HG03558 (cell line): Measurements from ENCODE around the gene TEX12.
"Not testable (repeated sequence)": the region's sequence is repeated elsewhere in the genome, so short reads cannot be mapped to it uniquely, and the experiment has no call there.

Experiments
- ATAC-seq: cut with Tn5 transposase; IDR thresholded peaks from one replicate; pipeline ENCODE4 v1.9.1; 2021; ENCODE audit warnings: moderate number of reproducible peaks; ENCODE audit not compliant: unreplicated experiment; ENCODE audit errors: extremely low read depth

TEX12 gene, protein sequence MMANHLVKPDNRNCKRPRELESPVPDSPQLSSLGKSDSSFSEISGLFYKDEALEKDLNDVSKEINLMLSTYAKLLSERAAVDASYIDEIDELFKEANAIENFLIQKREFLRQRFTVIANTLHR

DNA sequence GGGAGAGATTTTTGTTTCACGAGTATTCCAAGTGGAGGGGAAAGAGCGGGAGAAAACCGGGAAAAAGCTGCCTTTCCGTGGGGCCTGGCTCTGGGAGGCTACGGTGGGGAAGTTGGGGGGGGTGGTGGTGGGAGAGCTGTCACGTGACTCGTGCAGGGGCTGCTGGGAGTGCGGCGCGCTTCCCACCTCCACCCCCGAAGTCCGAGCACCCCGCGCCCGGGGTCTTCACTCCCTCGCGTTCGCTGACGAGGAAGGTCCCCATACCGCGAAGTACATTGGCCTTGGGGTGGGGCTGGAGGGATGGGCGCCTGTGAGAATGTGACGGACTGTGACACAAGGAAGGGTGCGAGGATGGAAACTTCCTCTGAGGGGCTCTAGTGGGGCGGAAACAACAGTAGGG, at the start of gene TEX12:
Gene TEX12 (plus strand): TSS at position 228 of the 400 bp plus-strand sequence. CDS start 1,897 bp downstream, outside the sequence.
- no peak for ATAC-seq

GRCh38 chr11:112118176-112118575, 49.0 kb upstream of the TEX12 start:
- ATAC-seq, result no peak

- ATAC-seq, result no peak
These were observed 45.1 kb upstream of the TEX12 start for GRCh38 chr11:112121981-112122615.

DNA sequence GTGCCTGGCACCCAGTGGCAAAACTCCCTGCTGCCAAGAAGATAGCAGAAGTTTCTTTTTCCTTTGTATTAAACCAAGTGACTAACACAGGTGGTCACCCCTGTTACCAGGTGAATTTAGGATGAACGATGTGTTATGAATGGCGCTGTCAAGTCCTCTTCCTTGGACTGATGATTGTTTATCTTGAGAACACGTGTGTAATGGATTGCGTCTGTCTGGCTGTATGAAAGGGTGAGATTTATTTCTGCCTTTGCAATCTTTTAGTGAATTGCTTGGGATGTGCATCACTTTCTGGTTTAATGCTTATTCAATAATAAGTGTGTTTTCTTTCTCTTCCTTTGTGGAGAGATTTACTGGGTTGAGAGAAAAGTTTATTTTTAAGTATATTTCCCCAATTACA, 44.0 kb upstream of the TEX12 start:
- no peak for ATAC-seq

DNA sequence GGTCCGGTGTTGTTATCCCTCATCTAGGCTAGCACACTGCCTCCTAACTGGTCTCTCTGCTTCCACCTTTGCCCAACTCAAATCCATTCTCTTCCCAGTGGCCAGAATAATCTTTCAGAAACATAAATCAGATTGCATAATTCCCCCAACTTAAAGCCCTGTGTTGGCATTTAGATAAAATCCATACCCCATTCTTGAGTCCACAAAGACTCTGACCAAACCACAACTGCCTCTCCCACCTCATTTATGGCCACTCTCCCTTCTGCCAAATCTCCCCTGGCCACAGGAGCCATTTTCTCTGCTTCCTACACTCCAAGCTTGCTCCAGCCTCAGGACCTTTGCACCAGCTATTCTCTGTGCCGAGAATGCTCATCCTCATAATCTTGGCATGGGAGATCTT, 40.1 kb upstream of the TEX12 start:
- ATAC-seq, result no peak

DNA sequence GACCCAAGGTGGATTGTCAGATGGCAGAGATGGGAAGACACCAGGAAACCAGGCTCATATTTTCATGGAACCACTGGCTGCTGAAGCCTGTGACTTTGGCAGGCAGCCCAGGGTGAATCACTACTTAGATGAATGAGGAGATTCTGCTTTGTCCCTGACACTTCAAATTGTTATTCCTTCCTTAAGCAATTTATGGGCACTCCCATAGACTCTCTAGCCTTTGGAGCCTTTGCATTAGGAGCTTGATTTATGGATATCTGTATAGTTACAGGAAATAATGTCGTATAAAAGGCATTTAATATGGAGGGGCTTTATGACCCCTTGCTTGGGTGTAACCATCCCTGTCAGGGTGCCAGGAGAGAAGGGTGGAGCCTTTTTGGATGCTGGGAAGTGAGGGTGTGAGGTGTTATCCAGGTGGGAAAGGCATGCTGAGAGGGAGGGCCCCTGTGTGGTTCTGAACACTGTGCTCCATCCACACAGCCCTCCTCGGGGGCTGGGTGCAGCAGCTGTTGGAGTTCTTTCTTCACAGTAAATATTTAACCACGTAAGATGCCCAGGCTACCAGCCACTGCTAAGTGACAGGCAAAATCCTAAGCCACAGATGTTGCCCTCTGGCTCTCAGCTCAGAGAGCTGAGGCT, 38.6 kb upstream of the TEX12 start:
- no peak for ATAC-seq

- ATAC-seq, result no peak
These were observed 37.5 kb upstream of the TEX12 start for GRCh38 chr11:112129656-112130055.

DNA sequence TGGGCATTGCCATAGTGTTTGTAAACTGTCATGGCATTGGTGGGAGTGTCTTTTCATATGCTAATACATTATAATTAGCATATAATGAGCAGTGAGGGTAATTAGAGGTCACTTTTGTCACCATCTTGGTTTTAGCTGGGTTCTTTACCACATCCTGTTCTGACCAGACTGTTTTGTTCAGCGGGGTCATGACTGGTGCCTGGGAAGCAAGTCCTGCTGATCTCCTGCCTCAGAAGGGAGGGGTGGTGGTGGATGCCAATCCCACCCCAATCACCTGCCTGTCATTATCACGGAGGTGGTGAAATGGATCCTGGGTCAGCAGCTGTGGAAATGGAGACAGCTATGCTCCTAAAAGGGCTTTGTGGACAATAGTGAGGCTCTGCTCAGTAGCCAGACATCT, 34.4 kb upstream of the TEX12 start:
- ATAC-seq, result no peak

DNA sequence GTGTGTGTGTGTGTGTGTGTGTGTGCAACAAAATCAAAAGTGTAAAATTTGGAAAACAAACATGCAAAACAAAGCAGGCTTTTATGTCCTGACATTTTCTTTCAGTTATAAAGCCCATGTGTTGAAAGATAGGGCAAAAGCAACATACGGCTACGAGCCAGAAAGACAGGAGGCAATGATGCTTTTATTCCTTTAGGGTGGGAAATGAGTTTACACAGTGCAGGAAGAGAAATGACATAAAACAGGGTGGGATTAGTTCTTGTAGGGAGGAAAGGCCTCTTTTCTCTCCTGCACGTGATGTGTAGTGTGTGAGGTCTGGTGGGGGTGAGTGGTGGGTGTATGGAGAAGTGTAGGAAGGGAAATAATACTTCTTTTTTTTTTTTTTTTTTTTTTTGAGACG, 32.7 kb upstream of the TEX12 start:
- ATAC-seq, result no peak

DNA sequence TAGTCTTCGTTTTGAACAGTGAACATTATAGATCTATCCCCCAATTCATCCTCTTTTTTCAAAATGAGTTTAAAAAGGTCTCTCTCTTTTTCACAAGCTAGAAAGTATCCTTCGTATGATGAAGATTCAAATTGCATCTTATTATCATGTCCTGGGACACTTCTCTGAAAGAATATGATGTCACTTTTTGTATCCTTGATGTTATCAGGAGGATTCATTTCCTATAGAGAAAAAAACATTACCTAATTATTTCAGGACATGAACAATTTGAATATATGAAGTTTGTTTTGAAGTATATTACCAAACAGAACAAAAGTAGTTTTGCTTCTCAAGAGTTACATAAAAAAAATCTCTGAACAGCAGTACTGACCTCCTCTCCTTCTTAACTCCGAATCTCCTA, 23.6 kb upstream of the TEX12 start:
- no peak for ATAC-seq

DNA sequence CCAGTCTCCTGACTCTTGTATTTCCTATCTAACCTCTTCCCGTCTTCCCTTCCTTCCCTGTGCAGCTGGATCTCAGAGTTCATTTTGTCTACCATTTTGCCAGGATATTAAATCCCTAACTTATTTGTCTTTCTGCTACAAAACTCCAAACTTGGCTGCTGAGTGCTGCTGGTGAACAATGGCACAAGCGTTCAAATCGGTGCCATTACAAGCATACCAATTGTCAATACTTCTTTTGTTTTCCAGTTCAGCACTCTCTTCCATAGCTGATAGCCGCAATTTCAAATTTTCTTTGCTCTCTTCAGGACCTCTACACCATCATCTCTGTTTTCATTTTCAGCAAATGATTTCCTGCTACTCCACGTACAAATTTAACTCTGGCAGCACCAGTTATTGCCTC, 16.7 kb upstream of the TEX12 start:
- no peak for ATAC-seq

DNA sequence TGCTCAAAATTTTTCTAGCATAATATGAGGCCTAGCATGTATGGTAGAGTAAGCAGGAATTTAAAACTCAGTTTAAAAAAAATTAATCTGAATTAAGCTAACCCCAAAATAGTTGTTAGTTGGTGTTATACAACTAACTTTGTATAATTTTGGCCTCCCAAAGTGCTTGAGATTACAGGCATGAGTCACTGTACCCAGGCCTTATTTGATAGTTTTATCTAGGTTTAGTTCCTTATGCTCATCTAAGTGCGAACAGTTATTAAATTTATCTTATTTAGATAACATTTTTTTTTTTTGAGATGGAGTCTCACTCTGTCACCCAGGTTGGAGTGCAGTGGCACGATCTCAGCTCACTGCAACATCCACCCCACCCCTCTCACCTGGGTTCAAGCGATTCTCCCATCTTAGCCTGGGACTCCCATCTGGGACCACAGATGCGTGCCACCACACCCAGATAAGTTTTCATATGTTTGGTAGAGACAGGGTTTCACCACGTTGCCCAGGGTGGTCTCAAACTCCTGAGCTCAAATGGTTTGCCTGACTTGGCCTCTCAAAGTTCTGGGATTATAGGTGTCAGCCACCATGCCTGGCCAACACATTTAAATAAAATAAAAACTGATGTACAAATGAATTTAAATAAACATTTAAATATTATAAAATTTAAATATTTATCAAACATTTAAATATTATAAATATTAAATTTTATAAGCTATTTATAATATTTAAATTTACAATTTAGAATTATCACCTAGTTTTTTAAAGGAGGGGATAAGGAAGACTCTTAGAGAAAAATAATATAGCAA, 10.8 kb upstream of the TEX12 start:
- ATAC-seq, result no peak

DNA sequence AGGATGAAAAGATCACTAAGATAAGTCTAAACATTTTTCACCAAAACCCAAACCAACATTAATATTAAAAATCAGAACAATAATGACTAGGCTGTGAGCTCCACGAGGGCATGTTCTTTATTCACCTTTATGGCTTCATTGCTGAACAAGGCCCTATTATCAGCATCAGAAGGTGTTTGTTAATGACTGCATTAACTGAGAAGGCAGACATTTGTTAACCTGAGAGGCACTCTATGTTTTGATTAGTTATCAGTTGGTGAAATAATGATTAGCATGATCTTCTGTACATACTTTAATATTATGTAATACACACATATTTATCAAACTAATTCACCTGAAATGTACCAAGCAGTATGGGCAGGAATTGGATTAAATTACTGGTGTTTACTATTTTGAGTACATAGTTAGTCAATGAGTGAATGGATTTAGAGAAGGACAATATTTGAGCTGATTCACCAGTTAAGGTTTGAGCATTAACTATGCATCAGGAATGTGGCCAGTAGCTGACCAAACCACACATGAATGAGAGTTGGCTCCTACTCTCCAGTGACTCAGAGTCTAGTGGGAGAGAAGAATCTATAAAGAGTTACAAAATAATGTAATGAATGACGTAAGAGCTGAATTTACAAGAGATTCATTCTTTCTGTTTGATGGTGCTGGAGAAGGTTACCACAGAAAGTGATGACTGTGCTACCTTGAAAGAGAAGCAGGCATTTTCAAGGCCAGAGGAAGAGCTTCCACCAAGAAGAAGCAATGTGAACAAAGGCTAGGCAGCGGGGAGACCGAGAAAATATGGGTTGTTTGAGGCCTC, 10.0 kb upstream of the TEX12 start:
- no peak for ATAC-seq

DNA sequence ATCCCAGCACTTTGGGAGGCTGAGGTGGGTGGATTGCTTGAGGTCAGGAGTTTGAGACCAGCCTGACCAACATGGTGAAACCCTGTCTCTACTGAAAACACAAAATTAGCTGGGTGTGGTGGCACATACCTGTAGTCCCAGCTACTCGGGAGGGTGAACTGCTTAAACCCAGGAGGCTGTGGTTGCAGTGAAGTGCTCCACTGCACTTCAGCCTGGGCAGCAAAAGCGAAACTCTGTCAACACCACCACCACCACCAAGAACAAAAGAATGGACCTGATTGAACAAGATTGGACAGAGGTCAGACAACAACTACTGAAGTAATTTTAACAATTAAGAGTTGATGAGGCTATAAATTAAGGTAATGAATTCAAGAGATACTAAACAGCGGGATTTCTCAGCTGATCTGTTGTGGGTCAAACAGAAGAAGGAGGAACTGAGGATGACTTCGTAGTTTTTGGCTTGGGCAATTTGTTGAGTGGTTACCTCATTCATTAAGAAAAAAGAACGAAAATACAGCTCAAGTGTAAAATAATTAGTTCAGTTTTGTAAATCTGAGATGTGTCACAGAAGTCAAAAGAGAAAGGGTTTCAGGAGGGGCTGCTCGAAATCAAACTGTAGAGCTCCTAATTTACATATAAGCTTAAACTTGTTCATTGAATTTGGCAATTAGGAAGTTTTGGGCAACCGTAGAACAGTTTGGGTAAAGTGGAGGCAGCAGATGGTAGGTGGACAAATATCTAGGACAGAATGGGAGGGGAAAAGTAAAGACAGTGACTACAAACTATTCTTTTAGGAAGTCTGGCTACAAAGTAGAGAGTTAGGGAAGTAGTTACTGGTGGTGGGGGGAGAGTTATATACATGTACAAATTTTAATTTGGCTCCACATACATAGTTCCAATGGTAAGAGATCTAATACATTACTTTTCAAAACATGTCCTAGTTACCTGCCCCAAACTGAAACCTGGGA, 7.8 kb upstream of the TEX12 start:
- ATAC-seq, result no peak

GRCh38 chr11:112160091-112160848, 6.9 kb upstream of the TEX12 start:
- ATAC-seq, result no peak

GRCh38 chr11:112161012-112161411, 6.2 kb upstream of the TEX12 start:
- ATAC-seq, result no peak

GRCh38 chr11:112162200-112162599, 5.0 kb upstream of the TEX12 start:
- not testable (repeated sequence) for ATAC-seq

DNA sequence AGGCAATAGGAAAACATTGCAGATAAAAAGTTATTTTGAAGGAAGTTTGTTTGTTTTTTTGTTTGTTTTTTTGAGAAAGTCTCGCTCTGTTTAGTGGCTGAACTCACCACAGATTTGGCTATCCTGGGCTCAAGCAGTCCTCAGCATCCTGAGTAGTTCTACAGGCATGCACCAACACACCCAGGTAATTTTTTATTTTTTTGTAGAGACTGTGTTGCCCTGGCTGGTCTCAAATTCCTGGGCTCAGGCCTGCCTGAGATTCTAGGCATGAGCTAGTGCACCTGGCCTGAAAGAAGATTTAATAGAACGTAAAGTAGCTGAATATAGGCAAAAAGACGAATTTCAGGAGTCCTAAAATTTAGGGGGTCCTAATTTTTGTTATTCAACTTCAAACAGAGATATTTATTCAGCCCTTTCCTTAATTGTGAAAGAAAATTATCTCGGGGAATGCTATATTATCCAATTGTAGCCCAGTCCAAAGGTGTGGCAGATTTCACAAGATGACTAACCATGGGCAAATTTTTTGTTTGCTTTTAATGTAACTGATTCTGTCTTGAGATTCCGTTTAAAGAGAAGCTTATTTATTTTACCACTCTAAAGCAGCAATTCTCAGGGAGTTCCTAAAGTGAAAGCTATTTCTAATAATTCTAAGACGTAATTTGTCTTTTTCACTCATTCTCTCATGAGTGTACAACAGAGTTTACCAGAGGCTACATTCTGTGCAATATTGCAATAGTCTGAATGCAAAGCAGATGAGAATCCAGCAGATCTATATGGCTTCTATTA, 4.2 kb upstream of the TEX12 start:
- ATAC-seq, result no peak
